MM.1S (cell line): ENCODE results near the gene PARK7.

Source experiments
- EZH2 ChIP-seq: fragments of 300-600 bp; sonication (generic); optimal IDR thresholded peaks from 2 replicates; pipeline ENCODE3; 2017; ENCODE audit warnings: low read depth, mild to moderate bottlenecking, antibody characterized with exemption, low read length, mixed read lengths
- TF ChIP-seq, protein P1 (sequence below): fragments of 300-600 bp; sonication (generic); IDR thresholded peaks from 2 replicates; pipeline ENCODE4 v1.5.1; 2016; ENCODE audit warnings: antibody characterized with exemption, low read length, mixed read lengths

DNA sequence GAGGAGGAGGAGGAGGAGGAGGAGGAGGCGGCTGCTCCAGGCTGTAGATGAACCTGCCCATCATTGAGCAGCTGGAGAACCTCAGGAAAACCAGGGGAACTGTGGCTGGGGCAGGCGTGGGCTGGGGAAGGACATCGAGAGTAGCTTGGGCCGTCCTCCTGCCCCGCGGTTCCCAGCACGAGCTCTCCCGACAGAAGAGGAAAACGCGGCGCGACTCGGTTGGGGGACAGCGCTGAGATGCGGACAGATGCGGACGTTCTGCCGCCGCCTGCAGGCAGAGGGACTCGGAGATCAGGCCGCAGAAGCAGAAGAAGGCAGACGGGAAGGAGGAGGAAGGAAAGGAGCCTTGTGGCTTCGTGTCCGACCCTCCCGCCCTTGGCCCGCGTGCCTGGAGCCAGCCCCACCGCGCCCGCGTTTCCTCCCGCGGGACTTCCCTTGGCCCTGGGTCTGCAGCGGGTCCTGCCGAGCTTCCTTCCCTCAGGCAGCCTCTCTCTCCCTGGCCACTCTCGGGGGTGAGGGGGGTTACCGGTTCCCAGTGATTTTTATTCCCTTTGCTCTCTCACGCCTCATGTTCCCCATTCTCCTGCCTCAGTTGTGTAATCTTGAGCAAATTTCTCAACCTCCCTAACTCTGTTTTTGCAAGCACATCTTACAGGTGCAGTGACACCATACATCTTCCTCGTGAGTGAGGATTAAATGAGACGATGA lies 19.1 kb upstream of the PARK7 start:
- TF ChIP-seq EZH2 = no peak
- TF ChIP-seq, protein P1, sequence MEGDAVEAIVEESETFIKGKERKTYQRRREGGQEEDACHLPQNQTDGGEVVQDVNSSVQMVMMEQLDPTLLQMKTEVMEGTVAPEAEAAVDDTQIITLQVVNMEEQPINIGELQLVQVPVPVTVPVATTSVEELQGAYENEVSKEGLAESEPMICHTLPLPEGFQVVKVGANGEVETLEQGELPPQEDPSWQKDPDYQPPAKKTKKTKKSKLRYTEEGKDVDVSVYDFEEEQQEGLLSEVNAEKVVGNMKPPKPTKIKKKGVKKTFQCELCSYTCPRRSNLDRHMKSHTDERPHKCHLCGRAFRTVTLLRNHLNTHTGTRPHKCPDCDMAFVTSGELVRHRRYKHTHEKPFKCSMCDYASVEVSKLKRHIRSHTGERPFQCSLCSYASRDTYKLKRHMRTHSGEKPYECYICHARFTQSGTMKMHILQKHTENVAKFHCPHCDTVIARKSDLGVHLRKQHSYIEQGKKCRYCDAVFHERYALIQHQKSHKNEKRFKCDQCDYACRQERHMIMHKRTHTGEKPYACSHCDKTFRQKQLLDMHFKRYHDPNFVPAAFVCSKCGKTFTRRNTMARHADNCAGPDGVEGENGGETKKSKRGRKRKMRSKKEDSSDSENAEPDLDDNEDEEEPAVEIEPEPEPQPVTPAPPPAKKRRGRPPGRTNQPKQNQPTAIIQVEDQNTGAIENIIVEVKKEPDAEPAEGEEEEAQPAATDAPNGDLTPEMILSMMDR = no peak
